ENCODE data around the gene ANKS1B.

ANKS1B gene

DNA sequence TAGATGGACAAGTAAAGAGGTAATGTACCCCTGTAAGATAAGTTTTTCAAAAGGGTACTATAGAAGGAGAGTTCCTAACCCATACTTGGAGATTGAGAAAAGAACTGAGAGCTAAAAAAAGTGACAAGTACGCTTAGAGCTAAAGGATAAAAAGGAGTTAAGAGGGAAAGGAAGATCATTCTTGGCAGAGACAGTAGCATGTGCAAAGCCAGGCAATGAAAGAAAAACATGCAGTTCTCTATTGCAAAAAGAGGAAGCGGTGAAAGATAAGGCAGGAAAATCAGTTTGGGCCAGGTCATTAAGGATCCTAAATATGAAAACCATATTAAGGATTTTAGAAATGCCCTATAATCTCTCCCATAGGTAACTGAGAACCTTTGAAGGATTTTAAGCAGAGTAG lies 837.6 kb downstream of the ANKS1B start:
- no peak for DNase-seq

DNA sequence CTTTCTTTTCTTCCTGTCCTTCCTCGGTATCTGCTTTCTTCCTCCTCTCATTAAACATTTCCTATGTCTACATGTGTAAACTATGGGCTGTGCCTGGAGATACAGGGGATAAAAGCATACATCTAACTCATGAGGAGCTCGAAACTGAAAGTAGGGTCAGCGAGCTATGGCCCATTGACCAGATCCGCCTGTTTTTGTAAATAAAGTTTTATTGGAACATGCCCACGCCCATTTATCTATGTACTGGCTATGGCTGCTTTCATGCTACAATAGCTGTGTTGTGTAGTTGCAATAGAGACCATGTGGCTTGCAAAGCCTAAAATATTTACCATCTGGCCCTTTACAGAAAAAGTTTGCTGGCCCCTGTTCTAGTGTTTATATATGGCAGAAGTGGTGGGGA lies 838.0 kb downstream of the ANKS1B start:
- no peak for DNase-seq

DNA sequence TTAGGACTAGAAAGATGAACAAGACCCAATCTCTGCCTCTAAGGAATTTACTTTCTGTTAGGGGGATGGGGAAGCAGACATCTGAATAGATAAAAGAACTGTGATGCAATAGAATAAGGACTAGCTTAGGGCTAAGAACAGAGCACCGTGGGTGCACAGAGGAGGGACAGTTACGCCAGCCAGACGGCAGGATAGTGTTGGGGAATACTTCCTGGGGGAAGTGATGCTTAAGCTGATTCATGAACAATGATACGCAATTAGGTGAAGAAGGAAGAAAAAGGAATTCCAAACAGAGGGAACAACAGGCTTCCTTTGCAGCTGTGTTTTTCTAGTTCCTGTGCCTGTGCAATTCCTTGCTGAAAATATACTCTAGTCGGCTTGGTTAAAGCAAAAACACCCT lies 838.6 kb downstream of the ANKS1B start:
- DNase-seq = no peak

DNA sequence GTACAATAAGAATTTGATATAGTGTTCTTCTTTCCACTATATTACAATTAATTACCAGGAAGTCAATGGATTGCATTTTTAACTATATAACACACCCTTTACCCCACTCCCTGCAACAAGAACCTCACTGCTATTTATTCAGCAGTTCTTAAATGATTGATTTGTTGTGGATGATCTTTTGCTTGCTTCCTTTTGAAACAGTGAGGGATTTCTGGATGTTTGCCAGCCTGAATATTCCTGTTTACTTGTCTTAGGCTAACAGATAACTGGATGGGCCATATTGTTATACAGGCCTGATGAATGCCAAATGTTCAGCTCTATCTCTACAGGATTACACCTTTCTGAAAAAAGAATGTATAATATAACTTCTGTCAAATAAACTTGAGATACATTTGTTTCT lies 842.1 kb downstream of the ANKS1B start:
- DNase-seq = no peak

DNA sequence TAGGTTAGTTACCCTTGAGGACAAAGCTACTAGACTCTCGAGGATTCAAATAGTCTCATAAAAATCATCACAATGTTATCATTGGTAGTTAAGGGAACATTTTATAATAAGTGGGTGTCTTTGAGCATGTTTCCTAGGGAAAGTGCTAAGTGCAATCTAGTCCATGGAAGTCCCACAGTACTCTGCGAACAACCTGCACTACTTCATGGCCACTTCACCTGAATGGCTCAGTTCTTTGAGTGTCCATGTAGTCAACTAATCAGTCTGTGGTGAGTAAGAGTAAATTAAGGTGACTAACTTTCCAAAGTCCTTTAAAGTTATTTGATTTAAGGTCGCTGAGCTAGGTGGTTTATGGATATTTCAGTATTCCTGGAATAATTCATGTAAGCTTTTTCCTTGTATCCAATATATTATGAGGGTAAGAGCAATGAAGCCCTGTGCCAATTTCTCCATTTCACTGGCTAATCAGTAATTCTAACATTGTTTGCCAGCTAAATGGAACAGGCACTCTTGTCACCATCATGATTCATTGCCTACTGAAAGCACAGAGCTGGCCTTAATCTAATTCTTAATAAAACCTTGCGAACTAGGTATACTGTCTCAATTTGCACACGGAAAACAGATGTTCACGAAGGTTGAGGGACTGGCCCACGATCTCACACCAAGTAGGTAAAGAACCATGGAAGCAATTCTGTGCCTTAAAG lies 844.6 kb downstream of the ANKS1B start:
- DNase-seq = no peak

DNA sequence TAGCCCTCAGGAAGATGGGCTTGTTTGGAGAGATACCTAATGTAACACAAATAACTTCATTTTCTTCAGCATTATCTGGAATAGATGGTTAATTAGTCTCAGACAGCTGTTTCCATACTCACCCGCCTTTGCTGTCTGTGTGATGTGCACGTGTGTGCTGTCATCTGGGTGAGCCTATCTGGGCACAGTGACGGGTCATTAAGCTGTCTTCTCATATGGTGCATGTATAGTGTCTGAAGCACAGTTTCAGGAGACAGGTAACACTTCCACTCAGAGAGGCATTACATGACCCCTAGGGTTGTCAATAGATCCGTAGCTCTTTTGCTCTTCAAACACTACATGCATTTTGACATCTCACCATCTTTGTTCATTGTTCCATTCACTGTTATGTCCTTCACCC lies 846.3 kb downstream of the ANKS1B start:
- peak; percentile 3 for DNase-seq

DNA sequence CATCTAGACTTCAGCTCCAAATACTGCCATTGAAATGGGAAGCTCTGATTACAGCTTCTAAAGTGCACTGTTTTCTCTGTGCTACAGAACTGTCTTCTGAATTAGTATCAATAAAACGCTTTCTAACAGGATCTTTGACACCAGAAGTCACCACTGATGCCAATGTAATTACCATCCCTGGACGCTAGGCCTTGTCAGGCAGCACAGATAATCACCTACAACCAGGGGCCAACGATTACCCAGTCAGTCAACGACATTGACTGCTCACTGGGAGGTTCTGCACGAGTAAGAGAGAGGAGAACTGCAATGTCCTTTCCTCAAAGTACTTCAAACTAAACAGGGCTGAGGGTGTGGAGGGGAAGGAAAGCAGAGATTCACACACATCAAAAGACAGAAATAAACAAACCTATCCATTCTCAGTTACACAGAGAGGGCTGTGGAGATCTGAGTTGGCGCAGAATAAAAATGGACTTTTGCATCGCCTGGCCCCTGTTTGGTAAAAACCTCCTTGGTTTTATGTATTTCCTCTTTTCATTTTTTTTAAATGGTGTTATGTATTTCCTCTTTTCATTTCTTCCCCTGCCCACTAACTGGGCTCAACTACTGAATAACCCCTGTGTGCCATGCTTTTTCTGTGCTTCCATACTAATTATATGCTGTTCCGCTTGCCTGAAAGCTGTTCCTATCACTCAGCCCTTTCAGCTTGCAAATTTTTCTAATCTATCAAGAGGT lies 847.4 kb downstream of the ANKS1B start:
- peak; percentile 47 for DNase-seq

DNA sequence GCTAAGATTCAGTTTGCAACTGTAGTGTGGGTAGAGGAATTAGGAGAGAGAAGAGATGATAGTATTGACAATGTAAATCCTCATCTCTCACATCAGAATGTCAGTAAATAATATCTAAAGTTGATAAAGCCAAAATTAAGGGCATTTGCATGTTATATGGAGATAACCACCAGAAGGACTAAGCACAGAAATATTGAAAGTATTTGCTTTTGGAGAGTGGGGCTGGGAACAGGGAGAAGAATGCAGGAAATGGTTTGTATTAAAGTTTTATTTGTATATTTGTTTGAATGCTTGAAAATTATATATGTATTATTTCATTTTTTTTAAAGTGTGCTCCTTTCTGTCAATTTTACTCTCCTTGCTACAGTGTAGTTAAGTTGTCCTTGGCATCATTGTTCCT lies 848.2 kb downstream of the ANKS1B start:
- DNase-seq = no peak

DNA sequence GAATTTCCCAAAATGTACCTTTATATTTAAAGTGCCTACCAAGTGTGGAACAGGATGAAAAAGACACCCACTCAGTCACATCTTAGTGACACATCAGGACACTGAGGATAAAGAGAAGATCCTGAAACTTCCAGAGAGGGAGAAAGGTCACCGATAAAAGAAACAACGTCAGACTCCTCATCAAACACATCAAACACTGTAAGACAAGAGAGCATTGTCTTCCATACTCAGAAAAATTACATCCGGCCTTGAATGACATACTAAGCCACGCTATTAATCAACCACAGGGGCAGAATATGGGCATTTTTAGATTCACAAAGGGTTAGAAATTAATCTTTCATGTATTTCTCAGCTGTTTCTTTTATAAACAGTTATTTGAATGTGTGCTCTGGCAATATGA lies 849.4 kb downstream of the ANKS1B start:
- no peak for DNase-seq

DNA sequence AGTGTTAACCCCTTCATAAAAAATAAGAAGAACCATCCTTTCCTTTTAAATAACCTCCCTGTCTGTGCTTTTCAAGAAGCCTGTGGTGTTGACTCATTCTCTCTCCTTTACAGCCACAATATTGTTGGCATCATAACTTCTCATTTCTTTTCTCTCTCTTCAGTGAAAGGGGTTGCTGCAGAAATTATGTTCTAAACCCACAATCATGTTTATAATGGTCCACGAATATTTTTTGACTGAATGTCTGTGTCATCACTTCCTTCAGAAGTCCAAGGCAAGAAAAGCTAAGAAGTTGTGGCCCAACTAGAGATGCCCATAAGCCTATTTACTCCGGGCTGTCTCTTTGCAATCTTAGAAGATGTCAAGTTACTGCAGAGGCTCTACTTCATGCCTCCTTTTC lies 851.3 kb downstream of the ANKS1B start:
- no peak for DNase-seq

DNA sequence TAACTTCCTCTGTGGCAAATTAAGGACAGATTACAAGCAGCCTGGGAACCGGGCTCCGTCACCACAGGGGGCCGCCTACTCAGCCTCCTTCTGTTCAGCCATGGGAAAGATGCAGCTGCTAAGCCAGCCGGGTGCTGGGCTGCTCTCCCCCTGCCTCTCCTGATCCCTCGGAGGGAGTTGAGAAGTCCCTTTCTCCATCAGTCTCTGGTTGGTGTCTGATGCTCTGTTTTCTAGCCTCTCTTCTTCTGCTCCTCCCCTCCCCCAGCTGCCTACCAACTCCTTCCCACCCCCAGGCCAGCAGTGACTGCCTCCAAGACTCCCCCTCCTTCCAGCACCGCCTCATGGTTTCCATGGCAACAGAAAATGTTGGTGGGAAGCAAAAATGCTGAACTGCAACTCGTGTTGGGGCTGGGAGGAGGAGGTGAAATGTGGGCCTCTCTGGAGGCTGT lies 853.0 kb downstream of the ANKS1B start:
- DNase-seq = peak; percentile 53

DNA sequence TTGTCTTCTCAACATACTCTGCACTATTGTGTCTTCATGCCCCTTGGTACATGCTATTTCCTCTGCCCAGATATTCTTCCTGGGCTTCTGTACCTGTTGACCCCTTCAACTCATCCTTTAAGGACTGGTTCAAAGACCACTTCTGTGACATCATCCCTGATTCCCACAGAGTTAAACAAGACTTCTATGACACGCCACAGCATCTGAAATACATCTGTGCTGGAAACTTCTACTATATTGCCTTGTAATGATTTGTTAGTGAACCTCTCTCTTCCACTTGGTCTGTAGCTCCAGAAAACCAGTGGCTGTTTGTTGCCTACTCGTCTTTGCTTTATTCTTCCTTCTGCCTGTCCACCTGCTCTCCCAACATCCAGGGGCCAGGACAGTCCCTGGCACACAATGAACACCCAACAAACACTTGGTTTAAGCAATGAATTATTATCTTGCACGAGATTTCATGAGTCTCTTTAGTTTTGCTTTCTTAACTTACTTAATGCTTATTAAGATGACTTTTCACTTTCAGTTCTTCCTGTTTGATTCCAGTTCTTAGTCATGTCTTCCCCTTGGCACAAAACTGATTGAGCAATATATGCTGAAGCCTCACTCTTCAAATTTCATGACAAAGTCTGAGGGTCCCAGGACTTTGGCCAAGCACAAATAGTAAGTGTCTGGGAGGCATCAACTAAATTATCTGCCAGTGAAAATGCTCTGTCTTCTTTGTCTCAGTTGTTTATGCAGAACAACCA lies 853.8 kb downstream of the ANKS1B start:
- DNase-seq = no peak

DNA sequence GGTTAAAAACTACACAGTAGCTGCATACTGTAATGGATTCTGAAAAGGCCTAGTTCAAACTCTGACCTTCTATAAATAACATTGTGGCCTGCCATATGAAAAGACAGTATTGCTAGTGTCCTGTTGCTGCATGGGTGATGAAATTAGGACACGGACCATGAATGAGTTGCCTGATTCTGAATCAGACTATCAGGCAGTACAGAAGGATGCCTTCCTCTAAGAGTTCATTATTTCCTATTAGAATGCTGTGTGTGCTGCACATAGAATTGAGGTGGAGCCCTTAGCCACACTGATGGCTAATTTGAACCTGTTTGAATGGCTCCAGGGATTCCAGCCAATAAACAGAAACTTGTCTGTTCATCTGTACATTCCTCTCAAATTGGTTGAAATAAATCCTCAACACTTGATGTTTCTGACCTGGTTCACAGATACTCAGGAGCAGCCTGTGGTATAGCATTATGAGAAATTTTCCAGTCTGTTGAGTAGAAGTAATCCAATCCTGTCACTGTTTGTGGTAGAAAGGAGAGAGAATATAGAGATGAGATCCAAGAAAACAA lies 856.4 kb downstream of the ANKS1B start:
- no peak for DNase-seq

DNA sequence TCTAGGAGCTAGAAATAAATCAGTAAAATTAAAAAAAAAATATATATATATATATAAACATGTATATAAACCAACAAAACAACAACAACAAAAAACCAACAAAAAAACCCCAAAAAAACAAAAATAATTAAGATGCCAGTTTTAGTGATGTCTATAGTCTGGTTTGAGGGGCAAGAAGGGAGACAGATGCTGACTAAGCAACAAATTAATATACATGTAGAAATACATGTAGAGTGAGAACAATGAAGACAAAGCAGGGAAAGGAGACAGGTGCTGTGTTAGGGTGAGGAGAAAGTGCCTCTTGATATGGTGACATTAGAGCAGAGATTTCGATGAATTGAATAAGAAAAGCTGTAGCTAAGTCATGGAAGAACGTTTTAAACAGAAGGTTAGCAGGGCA lies 861.8 kb downstream of the ANKS1B start:
- no peak for DNase-seq

DNA sequence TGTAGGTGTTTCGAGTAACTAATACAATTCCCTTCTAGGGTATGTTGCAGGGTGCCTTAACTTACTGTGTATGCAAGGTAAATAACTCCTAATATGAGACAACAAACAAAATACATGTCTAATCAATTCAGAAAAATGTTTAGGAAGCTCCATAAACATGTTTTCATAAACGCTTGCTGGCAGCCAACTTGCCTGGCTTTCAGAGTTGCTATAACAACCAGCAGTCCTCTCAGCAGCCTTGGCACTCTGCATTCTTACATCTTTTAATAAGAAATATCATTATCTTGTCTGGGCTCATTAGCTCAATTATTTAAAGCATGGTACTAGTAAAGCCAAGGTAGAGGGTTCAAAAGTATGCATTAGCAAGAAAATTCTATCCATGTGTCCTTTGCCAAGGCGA lies 862.2 kb downstream of the ANKS1B start:
- DNase-seq = no peak

DNA sequence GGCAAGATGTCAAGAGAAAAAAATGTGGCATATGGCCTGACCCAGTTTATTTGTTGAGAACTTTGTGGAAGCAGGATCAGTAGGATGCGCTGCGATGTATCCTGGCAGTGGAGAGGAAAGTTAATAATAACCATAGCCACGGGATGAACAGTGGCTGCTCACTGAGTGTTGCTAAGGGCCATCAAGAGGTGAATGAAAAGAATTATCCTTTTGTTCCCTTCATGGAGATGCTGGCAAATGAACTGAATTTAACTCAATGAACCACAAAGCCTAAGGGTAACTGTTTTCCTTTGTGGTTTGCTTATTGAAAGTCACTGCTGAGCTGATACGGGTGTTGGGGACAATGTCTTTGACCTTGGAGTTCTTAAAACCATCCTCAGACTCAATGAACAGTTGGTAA lies 863.2 kb downstream of the ANKS1B start:
- no peak for DNase-seq

DNA sequence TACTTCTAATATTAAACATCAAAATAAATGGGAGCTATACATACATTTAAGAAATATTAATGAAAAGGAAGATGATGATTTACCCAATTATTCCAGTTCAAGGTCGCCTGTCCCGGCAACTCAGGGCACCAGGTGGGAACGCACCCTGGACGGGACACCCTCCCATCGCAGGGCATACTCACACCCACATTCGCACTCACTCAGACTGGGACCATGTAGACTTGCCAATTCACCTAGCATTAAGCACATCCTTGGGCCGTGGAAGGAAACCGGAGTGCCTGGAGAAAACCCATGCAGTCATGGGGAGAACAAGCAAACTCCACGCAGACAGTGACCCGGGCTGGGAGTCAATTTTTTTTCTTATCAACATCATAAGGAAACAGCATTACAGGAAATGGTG lies 864.8 kb downstream of the ANKS1B start:
- no peak for DNase-seq

DNA sequence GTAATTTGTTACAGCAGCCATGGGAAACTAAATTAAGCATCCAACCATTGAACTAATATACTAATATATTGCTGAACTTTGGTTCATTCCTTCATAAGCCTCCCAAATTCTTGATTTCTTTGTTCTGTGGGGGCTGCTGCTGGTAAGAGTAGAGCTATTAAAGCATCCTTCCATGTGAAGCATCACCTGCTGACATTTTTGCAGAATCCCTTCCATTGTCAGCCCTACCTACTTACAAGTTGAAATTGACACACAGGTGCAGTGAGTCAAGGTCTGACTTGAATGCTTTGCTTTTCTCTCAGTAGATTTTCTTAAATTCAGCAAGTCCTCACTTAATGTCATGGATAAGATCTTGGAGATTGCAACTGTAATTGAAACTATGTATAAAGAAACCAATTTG lies 865.3 kb downstream of the ANKS1B start:
- no peak for DNase-seq

DNA sequence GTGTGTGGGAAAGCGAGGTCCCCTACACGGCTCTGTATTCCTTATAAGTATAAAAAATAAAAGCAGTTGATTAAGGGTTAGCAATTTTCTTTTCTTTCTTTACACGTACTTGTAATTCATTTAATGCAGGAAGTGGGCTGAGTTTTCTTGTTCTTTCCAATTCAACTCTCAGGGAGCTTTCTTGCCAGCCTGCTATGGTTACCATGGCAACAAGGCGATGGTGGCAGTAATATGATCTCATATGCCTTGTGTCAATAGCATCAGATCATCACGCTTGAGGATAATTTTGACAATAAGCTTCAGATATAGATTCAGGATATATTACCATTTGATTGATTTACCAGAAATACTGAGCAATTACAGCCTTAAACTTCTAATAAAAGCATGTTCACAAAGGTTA lies 873.1 kb downstream of the ANKS1B start:
- peak; percentile 3 for DNase-seq

DNA sequence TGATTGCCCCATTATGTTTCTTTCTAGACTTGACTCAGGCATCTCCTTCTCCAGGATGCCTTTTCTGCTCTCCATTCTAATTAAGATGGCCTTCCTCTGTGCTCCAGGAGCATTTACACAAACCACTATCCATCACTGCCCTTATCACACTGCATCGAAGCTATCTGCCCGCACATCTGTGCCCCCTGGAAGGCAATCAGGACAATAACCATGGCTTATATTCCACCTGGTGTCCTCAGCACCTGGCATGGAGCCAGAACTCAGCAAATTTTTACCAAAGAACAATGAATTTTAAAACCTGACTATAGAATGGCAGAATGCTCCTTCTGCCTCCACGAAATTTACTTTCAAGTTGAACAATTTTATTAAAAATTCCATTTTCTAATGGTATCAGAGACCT lies 873.9 kb downstream of the ANKS1B start:
- no peak for DNase-seq

DNA sequence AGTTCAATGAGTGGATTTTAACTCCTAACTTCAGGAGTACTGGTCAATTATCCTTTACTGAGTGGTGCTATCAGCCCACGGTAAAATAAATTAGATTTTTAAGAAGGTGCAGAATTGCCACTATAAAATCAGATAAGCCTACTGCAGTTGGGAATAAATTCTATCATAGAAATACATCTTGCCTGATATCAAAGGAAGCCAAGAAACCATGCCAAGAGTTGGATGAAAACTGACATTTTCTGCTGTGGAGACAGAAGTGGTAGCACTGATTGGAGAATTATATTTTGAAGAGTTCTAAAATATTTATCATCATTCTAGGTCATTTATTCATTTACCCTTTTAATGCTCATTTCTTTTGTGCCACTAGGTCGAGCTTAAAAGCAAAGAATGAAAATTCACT lies 874.5 kb downstream of the ANKS1B start:
- no peak for DNase-seq

DNA sequence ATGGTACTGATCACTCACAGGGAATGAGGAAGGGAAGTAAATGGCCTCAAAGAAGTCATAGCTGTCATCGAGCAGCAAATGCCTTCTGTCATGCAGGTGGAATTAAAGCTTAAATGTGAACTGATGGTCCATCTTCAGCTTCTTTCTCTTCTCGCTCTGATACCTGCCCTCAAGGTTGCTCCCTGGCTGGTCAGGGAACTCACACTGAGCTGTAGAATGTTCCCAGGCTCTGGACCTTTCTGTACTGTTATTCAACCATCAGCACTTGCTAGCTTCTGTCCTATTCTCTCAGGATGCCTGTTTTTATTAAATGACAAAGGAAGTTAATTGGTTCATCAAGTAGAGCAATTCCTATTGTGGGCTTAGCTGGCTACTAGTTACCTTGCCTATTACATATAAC lies 875.8 kb downstream of the ANKS1B start:
- no peak for DNase-seq

DNA sequence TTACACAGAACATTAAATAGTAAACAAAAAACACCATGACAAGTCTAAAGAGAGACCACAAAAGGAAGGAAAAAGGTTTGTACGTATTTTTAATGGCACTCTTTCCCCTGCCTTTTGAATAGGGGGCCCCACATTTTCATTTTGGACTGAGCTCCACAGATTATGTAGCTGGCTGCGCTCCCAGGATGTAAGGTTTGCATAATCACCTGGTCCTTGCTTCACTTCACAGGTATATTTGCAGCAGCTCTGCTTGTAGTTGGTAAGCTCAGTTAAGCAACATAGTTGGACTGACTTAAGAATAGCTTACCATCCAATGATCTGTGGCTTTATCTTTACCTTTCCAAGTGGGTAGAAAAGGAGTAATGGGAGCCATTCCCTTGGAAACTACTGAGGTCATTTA lies 885.0 kb downstream of the ANKS1B start:
- no peak for DNase-seq

DNA sequence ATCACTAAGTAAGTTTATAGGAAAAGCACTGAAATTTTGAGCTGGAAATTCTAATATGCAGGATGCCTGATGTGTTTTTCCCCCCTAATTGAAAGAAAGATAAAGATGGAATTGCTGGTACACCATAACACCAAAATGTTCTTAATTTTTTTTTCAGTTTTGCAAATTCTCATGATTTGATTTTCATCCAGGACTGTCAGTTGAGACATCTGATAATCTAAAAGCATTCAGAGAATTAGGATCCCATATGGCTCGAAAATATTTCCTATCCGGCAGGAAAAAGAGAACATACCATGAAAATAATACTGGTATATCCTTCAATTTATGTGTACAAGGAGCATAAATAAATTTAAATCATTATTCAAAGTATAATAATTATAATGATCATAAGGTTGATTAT lies 887.6 kb downstream of the ANKS1B start:
- DNase-seq = no peak
